HG03066 (cell line): ENCODE data around the gene REPS1.
"Not testable (repeated sequence)": the region's sequence is repeated elsewhere in the genome, so short reads cannot be mapped to it uniquely, and the experiment has no call there.

Source experiments
- ATAC-seq: cut with Tn5 transposase; IDR thresholded peaks from one replicate; pipeline ENCODE4 v1.9.1; 2021; ENCODE audit warnings: low read depth; ENCODE audit not compliant: unreplicated experiment

The REPS1 gene

DNA sequence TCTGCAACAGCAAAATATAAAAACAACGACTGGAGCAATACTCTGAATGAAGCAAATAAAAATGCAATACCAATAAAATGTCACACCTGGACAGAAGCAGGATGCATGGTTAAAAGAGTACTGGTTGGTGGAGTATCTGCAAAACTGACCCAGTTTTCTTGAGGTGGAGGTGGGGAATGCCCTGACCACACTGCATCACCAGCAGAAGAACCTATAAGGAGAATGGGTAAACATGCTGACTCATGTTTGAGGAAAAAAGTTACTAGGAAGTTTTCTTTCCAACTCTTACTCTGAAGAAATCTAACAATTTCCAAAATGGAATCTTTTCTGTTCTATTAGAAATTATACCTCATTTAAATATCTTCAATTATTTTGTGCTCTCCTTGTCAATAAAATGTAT is 43.6 kb downstream of the REPS1 start:
- no peak for ATAC-seq

DNA sequence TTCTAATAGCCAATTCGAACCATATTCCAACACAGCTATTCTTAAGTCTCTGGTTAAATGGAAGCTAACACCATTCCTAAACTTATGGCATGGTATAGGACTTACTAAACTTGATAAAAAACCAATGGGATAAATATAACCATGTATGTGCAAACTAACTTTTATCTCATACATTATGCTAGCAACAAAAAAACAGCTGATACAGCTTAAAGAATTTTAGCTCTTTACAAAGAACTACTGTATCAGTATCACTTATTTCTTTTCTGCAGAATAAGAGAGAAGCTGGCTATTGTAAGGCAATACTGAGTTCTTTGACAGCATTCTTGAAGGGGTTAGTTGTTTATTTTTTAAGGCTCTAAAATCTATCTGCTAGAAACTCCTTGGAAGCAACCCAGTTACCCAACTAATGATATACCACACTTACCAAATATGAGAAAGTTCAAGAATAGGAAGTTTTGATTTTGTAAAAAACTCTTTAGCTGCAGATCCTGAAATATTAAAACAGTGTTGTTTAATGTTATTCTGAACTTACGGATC is 44.9 kb downstream of the REPS1 start:
- ATAC-seq = no peak

DNA sequence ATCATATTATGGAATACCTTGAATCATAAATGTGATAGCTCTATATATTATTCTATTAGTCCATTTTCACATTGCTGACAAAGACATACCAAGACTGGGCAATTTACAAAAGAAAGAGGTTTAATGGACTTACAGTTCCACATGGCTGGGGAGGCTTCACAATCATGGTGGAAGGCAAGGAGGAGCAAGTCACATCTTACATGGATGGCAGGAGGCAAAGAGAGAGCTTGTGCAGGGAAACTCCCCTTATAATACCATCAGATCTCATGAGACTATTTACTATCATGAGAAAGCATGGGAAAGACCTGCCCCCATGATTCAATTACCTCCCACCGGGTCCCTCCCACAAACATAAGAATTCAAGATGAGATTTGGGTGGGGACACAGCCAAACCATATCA is 51.2 kb downstream of the REPS1 start:
- not testable (repeated sequence) for ATAC-seq

DNA sequence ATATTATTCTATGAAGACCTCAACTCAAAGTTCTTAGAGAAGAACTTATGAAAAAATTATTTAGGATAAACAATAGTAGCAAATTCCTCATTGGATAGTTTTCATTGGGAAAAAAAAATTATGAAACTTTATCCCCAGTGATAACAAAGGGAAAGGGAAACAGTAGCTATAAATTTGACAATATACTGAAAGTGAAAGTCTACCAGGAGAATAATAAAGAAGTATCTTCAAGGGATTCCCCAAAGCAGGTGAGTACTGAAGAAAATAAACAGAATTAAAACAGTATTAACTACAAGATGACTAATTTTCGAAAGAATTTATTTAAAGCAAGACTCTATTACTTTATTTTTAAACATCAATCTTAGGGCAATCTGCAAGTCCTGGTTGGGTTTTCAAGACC is 56.4 kb downstream of the REPS1 start:
- ATAC-seq = no peak

DNA sequence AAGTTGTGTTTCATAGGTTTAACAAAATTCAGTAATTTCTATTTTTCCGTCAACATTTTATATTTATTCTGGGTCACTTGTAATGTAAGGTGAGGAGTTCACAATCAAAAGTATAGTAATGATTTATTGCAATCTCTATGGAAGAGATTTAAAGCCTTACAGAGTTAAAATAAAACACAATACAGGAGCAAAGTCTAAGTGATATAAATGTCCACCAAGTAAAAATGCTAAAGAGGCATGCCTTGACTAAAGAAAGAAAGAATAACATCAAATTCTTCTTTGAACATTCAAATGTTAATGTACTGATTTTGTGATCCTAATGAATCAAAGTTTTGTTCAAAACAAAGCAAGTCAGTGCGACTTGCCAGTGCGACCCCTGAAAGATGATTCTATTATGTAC is 61.5 kb downstream of the REPS1 start:
- no peak for ATAC-seq

DNA sequence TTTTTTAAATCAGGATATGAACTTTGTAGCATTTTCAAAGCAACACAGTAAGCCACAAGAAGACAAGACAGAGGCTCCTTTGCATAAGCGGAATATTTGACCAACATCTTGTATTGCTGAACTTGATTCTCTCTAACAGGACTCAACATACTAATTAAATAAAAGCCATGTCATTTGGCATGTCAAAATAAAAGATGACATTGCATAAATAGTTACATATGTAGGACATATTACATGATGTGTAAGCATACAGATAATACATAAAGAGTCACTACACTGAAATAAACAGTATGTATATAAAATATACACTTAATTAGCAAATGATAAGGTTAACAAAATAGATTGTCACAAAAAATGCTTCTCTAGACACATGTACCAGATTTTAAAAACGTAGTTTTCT is 62.2 kb downstream of the REPS1 start:
- no peak for ATAC-seq

DNA sequence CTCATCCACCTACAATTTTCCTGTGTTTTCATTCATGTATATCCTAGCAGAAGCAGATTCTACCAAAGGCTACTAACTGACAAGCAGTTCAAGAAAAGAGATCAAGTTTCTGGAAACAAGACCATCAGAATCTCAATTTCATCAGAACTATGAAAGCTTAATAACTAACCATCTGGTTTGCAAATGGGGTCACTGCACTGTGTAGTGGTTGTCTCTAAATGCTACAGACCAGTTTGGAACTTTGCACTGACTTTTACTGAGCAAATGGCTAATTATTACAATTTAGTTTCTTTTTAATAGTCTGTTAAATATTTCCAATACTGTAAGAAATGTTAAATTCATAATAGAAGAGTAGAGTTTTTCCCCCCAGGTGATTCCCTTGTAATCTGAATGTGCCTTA is 64.5 kb downstream of the REPS1 start:
- no peak for ATAC-seq

DNA sequence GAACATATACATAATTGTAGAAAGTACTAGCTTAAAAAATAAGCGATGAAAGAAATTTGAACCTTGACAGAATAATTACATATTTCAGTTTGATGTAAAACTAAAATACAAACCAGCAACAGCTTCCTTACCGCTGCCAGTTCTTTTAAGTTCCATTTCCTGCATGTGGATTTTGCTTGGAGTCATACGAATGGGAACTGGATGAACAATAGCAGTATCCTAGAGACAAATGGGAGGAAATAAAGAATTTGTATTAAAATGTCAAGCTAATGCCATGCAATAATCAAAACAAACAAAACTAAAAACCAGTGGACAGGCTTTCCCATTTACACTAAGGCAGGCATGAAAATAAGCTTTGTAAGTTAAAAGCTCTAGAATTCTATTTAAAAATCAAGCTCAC is 67.1 kb downstream of the REPS1 start:
- ATAC-seq = no peak

DNA sequence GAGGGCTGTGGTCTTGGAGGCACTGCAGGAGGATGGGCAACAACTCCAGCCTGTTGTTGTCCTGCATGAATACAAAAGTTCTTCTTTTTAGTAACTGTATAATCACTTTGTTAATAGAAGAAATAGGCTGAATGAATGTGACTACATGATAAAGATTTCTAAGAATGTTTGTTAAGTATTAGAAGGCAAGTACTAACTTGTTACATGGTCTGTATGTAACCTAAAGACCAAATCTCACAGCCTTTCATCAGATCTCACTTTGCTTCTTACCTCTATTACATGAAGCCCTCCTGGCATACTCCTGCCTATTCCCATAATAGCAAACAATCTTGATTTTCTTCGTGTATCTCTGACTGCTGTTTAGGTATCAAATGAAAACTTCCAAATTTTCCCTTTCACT is 73.4 kb downstream of the REPS1 start:
- ATAC-seq = no peak

DNA sequence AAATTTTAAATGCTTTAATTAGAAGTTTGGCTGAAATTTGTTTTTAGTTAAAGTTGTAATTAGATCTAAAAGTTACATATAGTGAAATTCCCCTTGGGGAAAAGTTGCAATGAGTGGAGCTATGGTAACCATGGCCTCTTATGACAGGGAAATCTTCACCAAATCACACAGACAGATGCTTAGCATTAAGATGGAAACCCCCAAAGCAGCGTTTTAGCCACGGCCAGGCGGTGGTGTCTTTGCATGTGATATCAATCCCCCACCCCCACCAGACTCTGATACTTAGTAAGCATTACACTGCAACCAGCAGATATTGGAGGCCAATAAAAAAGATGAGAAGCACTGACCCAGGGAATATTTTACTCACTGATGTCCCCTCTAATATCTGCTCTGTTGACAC is 75.7 kb downstream of the REPS1 start:
- no peak for ATAC-seq

DNA sequence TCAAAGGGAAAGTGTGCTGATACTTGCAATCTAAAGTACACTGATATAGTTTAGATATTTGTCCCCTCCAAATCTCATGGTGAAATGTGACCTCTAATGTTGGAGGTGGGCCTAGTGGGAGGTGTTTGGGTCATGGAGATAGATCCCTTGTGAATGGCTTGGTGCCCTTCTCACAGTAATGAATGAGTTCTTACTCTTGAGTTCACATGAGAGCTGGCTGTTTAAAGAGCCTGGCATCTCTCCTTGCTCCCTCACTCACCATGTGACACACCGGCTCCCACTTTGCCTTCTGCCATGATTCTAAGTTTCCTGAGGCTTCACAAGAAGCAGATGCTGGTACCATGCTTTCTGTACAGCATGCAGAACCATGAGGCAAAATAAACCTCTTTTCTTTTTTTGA is 78.1 kb downstream of the REPS1 start:
- no peak for ATAC-seq

DNA sequence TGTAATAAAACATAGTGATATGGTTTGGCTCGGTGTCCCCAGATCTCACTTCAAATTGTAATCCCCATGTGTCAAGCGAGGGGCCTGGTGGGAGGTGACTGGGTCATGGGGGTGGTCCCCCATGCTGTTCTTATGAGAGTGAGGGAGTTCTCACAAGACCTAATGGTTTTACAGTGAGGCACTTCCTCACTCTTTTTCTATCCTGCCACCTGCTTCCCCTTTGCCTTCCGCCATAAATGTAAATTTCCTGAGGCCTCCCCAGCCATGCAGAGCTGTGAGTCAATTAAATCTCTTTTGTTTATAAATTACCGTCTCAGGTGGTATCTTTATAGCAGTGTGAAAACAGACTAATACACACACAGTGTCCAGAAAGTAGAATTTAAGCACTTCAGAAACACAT is 78.5 kb downstream of the REPS1 start:
- ATAC-seq = no peak

DNA sequence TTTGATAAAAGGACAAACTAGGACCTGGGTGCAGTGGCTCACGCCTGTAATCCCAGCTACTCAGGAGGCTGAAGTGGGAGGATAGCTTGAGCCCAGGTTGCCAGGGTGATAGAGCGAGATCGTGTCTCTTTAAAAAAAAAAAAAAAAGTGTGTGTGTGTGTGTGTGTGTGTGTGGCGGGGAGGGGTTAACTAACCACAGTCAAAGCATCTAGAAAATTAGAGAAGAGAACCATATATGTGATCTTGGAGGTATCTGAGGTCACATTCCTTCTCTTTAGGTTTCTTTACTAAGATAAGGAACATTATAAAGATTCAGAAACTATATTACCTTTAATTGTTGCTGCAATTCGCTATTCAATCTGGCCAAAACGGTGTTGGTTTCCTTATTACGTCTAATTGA is 80.9 kb downstream of the REPS1 start:
- ATAC-seq = no peak

DNA sequence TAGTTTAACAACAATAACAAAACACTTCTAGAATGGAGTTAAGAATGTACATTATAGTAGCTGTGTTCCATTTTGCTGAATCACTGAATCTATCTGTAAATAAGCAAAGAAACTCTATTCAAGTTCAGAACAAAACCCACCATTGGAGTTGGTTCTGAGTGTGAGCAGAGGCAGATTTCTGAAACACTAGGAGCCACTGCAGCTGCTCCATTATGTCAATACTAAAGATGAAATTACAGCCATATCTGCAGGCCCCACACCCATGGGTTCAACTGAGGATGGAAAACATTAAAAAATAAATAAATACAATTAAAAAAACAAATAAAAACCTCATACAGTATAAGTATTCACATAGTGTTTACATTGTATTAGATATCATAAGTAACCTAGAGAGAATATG is 91.0 kb downstream of the REPS1 start:
- ATAC-seq = no peak

DNA sequence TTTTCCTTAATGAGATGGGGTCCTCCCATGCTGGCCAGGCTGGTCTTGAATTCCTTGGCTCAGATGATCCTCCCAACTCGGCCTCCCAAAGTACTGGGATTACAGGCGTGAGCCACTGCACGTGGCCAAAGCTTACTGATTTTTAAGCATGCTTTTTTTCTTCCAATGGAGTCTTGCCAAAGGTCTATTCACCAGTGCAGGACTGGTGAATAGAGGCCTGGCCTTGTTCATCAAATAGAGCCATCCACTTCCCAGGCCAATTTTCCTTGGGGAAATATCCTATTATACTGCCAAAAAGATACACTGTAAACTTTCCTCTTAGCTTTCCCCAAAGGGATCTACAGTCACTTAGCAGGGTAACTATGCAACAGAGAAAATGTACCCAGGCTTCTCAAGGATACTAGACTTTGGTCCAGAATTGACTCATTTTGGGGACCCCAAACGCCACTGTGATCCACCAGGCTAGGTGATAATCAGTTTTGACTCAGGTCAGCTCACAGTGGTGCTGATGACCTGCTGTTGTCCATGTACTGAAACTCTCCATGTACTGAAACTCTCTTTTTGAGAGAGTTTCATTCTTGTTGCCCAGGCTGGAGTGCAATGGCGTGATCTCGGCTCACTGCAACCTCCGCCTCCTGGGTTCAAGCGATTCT is 91.8 kb downstream of the REPS1 start:
- no peak for ATAC-seq

DNA sequence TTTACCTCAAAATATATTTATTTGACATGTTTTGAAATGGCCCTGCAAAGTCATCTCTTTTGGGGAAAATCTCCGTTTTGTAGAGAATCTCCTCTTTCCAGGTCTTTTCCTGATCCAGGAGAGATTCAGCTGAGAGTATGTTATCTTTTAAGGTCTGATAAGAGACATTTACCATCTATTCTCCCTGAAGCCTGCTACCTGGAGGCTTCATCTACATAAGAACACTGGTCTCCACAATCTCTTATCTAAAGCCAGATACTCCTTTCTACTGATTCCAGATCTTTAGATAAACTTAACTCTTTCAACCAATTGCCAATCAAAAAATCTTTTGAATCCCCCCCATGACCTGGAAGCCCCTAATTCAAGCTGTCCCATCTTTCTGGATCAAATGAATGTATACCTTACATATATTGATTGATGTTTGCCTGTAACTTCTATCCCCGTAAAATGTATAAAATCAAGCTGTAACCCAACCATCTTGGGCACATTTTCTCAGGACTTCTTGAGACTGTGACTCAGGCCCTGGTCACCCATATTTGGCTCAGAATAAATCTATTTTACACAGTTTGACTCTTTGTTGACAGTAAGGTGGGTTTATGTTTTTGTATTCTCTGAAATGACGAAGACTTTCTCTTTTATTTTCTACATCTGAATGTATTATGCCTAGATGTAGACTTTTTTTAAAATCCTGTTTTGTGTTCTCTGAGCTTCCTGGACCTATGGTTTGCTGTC is 96.6 kb downstream of the REPS1 start:
- no peak for ATAC-seq

DNA sequence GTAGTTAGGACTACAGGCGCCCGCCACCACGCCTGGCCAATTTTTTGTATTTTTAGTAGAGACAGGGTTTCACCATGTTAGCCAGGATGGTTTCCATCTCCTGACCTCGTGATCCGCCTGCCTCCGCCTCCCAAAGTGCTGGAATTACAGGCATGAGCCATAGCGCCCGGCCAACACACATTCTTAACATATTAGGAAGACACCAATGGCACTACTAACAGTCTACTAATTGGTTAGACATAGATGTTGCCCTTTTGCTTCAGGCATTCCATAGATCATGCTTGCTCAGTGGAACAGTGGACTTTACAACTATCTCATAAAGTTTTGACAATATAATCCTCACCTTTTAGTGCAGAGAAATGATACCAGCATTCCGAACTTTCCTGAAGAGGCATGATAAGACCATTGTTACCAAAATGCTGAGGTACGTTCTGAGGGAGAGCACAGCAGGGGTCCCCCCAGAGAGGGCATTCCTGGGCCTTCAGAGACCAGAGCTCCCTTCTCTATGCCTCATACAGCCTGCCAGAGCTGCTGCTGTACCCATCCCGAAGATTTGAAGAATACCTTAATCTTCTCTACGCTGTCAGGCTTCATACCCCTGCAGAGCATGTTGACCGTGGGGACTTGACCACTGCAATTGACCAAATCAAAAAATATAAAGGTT is 102.8 kb downstream of the REPS1 start:
- no peak for ATAC-seq

DNA sequence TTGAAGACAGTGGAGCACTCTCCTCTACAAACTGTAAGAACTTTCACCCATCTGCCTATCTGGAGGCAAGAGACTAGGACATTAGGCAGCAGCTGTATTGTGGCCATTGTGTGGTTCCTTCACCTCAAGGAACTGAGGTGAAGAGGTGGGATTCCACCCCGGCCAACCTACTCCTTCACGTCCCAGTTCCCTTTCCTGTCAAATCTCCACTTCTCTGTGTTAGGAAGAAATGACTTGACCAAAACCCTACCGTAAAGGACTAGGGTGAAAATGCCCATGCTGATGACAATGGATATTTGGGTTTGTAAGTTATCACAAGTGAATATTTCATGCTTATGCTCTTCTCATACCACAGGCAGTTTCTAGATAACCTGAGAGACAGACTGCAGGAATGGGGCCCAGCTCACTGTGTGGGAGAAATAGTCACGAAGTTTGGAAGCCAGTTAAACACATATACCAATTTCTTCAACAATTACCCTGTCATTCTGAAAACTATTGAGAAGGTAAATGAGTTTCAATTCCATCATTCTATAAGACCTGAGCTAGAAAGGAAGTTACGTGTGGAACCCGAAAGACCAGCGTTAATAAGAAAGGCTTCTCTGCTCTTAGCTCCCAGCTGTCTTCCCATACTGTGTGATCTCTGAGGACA is 105.6 kb downstream of the REPS1 start:
- peak; percentile 71 for ATAC-seq

DNA sequence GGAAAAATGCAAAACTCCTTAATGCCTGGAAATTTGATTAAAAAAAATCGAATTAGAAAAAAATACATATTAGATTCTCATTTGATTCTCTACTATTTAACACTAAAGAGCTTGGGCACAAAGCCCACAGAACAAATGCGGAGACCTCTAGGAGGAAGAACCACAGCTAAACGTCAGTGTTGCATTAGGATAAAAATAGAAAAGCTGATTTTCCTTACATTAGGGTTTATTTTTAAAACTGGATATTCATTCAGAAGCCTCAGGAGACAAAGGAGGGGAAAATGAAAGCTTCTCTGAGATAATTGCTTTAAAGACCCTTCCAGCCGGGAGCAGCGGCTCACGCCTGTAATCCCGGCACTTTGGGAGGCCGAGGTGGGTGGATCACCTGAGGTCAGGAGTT is 114.9 kb downstream of the REPS1 start:
- no peak for ATAC-seq

DNA sequence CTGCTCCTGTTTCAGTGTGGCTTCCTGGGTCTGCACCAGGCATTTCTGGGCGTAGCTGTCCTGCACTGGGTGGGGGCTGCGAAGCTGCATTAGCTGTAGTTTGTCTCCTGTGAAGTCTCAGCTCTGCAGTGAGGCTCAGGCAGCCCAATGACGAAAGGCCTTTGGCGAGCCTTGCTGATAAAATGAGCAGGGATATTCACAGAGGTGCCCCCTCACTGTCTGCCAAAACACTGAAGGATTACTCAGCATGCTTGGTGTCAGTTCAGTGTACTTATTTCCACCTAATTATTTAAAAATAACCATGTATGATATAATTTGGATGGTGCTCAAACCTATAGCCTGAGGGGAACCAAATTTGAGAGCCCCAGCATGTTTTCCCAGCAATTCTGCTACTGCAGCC is 118.7 kb downstream of the REPS1 start:
- no peak for ATAC-seq

DNA sequence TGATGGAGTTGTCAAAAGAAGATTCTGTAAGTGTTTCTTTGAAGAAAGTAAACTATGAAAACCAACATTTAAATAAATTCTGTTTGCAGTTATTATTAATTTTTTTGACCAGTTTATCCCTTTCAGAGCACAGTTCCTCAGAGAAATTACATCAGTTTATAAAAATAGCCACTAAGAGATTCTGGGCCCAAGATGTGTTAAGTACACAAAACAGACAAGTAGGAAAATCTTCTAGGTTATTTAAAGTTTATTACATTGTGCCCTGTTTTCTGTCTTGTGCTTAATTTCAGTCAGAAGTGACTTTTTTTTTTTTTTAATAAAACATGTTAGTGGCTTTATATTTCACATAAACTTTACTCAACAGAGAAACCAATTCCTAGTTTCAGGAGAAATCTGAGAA is 119.9 kb downstream of the REPS1 start:
- ATAC-seq = no peak
